A673 (cell line): ENCODE measurements around the gene TCF7L1. TPM values are rescaled to one million over a fixed set of nuclear protein-coding genes. Genes with fewer than 3 reads are reported as not detected.
"Not testable (repeated sequence)": the region's sequence is repeated elsewhere in the genome, so short reads cannot be mapped to it uniquely, and the experiment has no call there.

ENCODE experiments used
- BruUV-seq: library from RNA; stranded (reverse); fragments of 400-500 nt; replicated peaks from 2 replicates; lab custom pipeline; 2021; lab: Mats Ljungman, UMichigan
- CTCF ChIA-PET: fragments of 300-600 bp; sonication (Branson Sonifier 250); formaldehyde crosslinking; loops from one replicate; lab custom pipeline; 2022; ENCODE audit warnings: antibody characterized with exemption; lab: Charles Lee
- POLR2A ChIA-PET: fragments of 300-600 bp; sonication (Branson Sonifier 250); formaldehyde crosslinking; loops from one replicate; lab custom pipeline; 2022; ENCODE audit warnings: antibody characterized with exemption; ENCODE audit not compliant: low non-redundant PET; lab: Charles Lee
- DNase-seq: peaks from one replicate; pipeline ENCODE4 v3.0.0-alpha.2; 2015; ENCODE audit warnings: low spot score
- H3K27ac ChIP-seq: fragments of 200-600 bp; sonication (generic); 2 replicates; pipeline ENCODE4 v1.5.1; 2016; ENCODE audit warnings: mixed run types, low read depth, mild to moderate bottlenecking, mixed read lengths, antibody characterized with exemption, low read length; ENCODE audit not compliant: poor library complexity, severe bottlenecking
- H3K27me3 ChIP-seq: fragments of 200-600 bp; sonication (generic); replicated peaks from 2 replicates; pipeline ENCODE4 v1.6.1; 2017; ENCODE audit warnings: mixed run types, low read depth, mild to moderate bottlenecking, mixed read lengths, antibody characterized with exemption, low read length; ENCODE audit not compliant: insufficient read depth, poor library complexity
- H3K36me3 ChIP-seq: fragments of 200-600 bp; sonication (generic); 2 replicates; pipeline ENCODE4 v1.6.1; 2016; ENCODE audit warnings: mixed run types, mild to moderate bottlenecking, mixed read lengths, antibody characterized with exemption, low read length; ENCODE audit not compliant: insufficient read depth, poor library complexity, severe bottlenecking
- H3K4me1 ChIP-seq: fragments of 200-600 bp; sonication (generic); 2 replicates; pipeline ENCODE4 v1.6.1; 2017; ENCODE audit warnings: mixed run types, mild to moderate bottlenecking, mixed read lengths, antibody characterized with exemption, low read length; ENCODE audit not compliant: insufficient read depth, poor library complexity, severe bottlenecking
- H3K4me3 ChIP-seq: fragments of 200-600 bp; sonication (generic); 2 replicates; pipeline ENCODE4 v1.5.1; 2016; ENCODE audit warnings: low read depth, mixed run types, mild to moderate bottlenecking, mixed read lengths, low read length; ENCODE audit not compliant: poor library complexity, severe bottlenecking
- H3K9me3 ChIP-seq: fragments of 200-600 bp; sonication (generic); 2 replicates; pipeline ENCODE4 v1.6.1; 2016; ENCODE audit warnings: mixed run types, low read depth, mild to moderate bottlenecking, mixed read lengths, antibody characterized with exemption, low read length; ENCODE audit not compliant: poor library complexity, severe bottlenecking
- CTCF ChIP-seq: fragments of 300-800, 200-600 bp; sonication (generic); conservative IDR thresholded peaks from 2 replicates; pipeline ENCODE4 v1.5.1; 2017; ENCODE audit warnings: low read depth, mild to moderate bottlenecking, antibody characterized with exemption, low read length, moderate library complexity, mixed read lengths
- EZH2 ChIP-seq: fragments of 200-600 bp; sonication (generic); IDR thresholded peaks from 2 replicates; pipeline ENCODE4 v1.6.1; 2017; ENCODE audit warnings: borderline replicate concordance, low read depth, mild to moderate bottlenecking, mixed read lengths, antibody characterized with exemption, low read length; ENCODE audit not compliant: poor library complexity, severe bottlenecking
- intact Hi-C: fragments of 100-400 bp; cut with micrococcal nuclease; formaldehyde crosslinking; loops from one replicate; pipeline ENCODE4 v1.10.0; 2022; ENCODE audit not compliant: unreplicated experiment
- total RNA-seq: library from RNA; stranded (reverse); gene quantifications from 2 replicates; pipeline ENCODE4 v1.2.3, GENCODE V29; 2021

The TCF7L1 gene
- total RNA-seq, 1 experiment from 2014 or later, result 21.9 TPM

GRCh38 chr2:85119900-85120299 lies 13.3 kb upstream of the TCF7L1 start:
- Histone ChIP-seq H3K4me3 (no peak overlapping the region), H3K4me1 (no peaks in the 10 kb centered on the region), H3K36me3 (no peaks in the 10 kb centered on the region), H3K9me3 (no peaks in the 10 kb centered on the region), H3K27ac (no peak overlapping the region), H3K27me3 (no peaks in the 10 kb centered on the region)
- intact Hi-C loops, result no loop called here
- ChIA-PET POLR2A (no interaction called here), CTCF (no interaction called here)
- TF ChIP-seq CTCF (no peak), EZH2 (no peak)
- no TSS peak for BruUV-seq
- no peak for DNase-seq

GRCh38 chr2:85120363-85120762 lies 12.8 kb upstream of the TCF7L1 start:
- no peak for DNase-seq
- intact Hi-C loops, result no loop called here
- TF ChIP-seq CTCF, result no peak
- no peak for TF ChIP-seq EZH2
- H3K36me3 ChIP-seq, result no peaks in the 10 kb centered on the region
- CTCF ChIA-PET, result no interaction called here
- H3K27ac ChIP-seq, result no peak overlapping the region
- POLR2A ChIA-PET, result no interaction called here
- H3K27me3 ChIP-seq, result no peaks in the 10 kb centered on the region
- no peak overlapping the region for H3K4me3 ChIP-seq
- no TSS peak for BruUV-seq
- H3K4me1 ChIP-seq, result no peaks in the 10 kb centered on the region
- H3K9me3 ChIP-seq, result no peaks in the 10 kb centered on the region

- H3K36me3 ChIP-seq, H3K9me3 ChIP-seq, H3K4me3 ChIP-seq, CTCF ChIA-PET, H3K27me3 ChIP-seq, H3K27ac ChIP-seq, BruUV-seq, intact Hi-C loops, DNase-seq, H3K4me1 ChIP-seq, POLR2A ChIA-PET: not testable (repeated sequence)
These were observed 6.7 kb upstream of the TCF7L1 start for GRCh38 chr2:85126462-85126861.

- H3K27me3 ChIP-seq, result no peaks in the 10 kb centered on the region
- no peak overlapping the region for H3K27ac ChIP-seq
- no peaks in the 10 kb centered on the region for H3K9me3 ChIP-seq
- no peak for DNase-seq
- peaks cover 15% of the 10 kb centered on the region for H3K4me1 ChIP-seq
- POLR2A ChIA-PET, result no interaction called here
- TF ChIP-seq EZH2 (no peak), CTCF (no peak)
- no TSS peak for BruUV-seq
- intact Hi-C loops, result loop anchor here (5.0 kb wide), 2 partner anchors 58 to 203 kb away; no protein-coding TSS in a partner anchor
- H3K36me3 ChIP-seq, result no peaks in the 10 kb centered on the region
- H3K4me3 ChIP-seq, result no peak overlapping the region
- CTCF ChIA-PET, result interaction anchor here (0.7 kb wide), 1 partner anchor 126 kb away, joined by 5 read pairs; no protein-coding TSS in a partner anchor
These were observed 3.3 kb upstream of the TCF7L1 start for GRCh38 chr2:85129861-85130260.
